ENCODE data around the gene ZBTB16.

- TF ChIP-seq CTCF (IDR thresholded peaks at IDR 0.05) (no peak), POLR2A (IDR thresholded peaks at IDR 0.05) (no peak)
Measured at GRCh38 chr11:114149689-114150407, 90.3 kb downstream of the ZBTB16 start.

Data from sigmoid colon (tissue), 3 donors.